ENCODE results near the gene DOCK1. TPM values are rescaled to one million over a fixed set of nuclear protein-coding genes. Genes with fewer than 3 reads are reported as not detected.

The DOCK1 gene
- total RNA-seq, 4 donors from 2014 or later = 31.3 to 82.3 (median 44.1) TPM

- no peak for ATAC-seq (ENCODE audit: low FRiP score)
- TF ChIP-seq CTCF (IDR thresholded peaks at IDR 0.05) = no peak
- DNase-seq (ENCODE audit: low spot score) = no peak
Measured at GRCh38 chr10:127497685-127498084, 592.5 kb downstream of the DOCK1 start.

- TF ChIP-seq CTCF (IDR thresholded peaks at IDR 0.05) = no peak
- no peak for ATAC-seq (ENCODE audit: low FRiP score)
- DNase-seq (ENCODE audit: low spot score) = no peak
Measured at GRCh38 chr10:127498087-127498486, 592.9 kb downstream of the DOCK1 start.

- TF ChIP-seq CTCF (IDR thresholded peaks at IDR 0.05) = no peak
- DNase-seq (ENCODE audit: low spot score) = no peak
- ATAC-seq (ENCODE audit: low FRiP score) = no peak
Measured at GRCh38 chr10:127500127-127500526, 594.9 kb downstream of the DOCK1 start.

Other genes starting within 250 kb of the DOCK1 start
- under 1 TPM in 2 of 4 donors, not detected in 2; 0.72 to 0.75 TPM for gene C10orf90, start 234.7 kb upstream of the DOCK1 start, total RNA-seq

Measured in omental fat pad (tissue), 4 donors.